Activated T-helper 17 cell treated with anti-CD3 and anti-CD28 coated beads, Interleukin-2, amount 50 U/mL, for 72 hours (primary cell): Measurements from ENCODE around the gene NOTCH1. TPM values are rescaled to one million over a fixed set of nuclear protein-coding genes. Genes with fewer than 3 reads are reported as not detected.
A peak's percentile ranks its signal among the peaks of the same experiment; 100 is the strongest.
"Not testable (repeated sequence)": the region's sequence is repeated elsewhere in the genome, so short reads cannot be mapped to it uniquely, and the experiment has no call there.

Source experiments
- ATAC-seq: fragments of 150-1000 bp; cut with Tn5 transposase; replicated peaks from 2 replicates; pipeline ENCODE4 v1.10.0; 2021; ENCODE audit warnings: mild to moderate bottlenecking, moderate library complexity
- H3K27ac Mint-ChIP-seq: one replicate; pipeline ENCODE4 v1.8.0; 2022; ENCODE audit warnings: mixed read lengths
- H3K27me3 Mint-ChIP-seq: one replicate; pipeline ENCODE4 v1.8.0; 2022; ENCODE audit warnings: mixed read lengths
- H3K36me3 Mint-ChIP-seq: one replicate; pipeline ENCODE4 v1.8.0; 2022; ENCODE audit warnings: low read depth, mild to moderate bottlenecking, mixed read lengths
- H3K4me1 Mint-ChIP-seq: one replicate; pipeline ENCODE4 v1.8.0; 2022; ENCODE audit warnings: mixed read lengths
- H3K4me3 Mint-ChIP-seq: one replicate; pipeline ENCODE4 v1.8.0; 2022; ENCODE audit warnings: mild to moderate bottlenecking, mixed read lengths
- H3K9me3 Mint-ChIP-seq: one replicate; pipeline ENCODE4 v1.8.0; 2022; ENCODE audit warnings: mixed read lengths
- total RNA-seq, 2 donors: library from RNA; stranded (reverse); gene quantifications; one replicate each; pipeline ENCODE4 v1.2.3, GENCODE V29; 2022

NOTCH1 gene
- total RNA-seq, 2 donors from 2014 or later = 63.8 to 65.9 TPM

- ATAC-seq = no peak
- Mint-ChIP-seq H3K9me3 (no peaks in the 10 kb centered on the region), H3K27ac (no peak overlapping the region), H3K4me3 (no peak overlapping the region), H3K27me3 (no peaks in the 10 kb centered on the region), H3K36me3 (no peaks in the 10 kb centered on the region), H3K4me1 (no peaks in the 10 kb centered on the region)
Observed at GRCh38 chr9:136584401-136584932, 38.6 kb upstream of the NOTCH1 start.

- Mint-ChIP-seq H3K27me3 (no peaks in the 10 kb centered on the region), H3K4me3 (no peak overlapping the region), H3K9me3 (no peaks in the 10 kb centered on the region), H3K27ac (no peak overlapping the region), H3K4me1 (no peaks in the 10 kb centered on the region), H3K36me3 (no peaks in the 10 kb centered on the region)
- no peak for ATAC-seq
Observed at GRCh38 chr9:136582977-136583735, 37.3 kb upstream of the NOTCH1 start.

GRCh38 chr9:136581614-136582447 is 36.0 kb upstream of the NOTCH1 start:
- ATAC-seq = peak; percentile 67
- Mint-ChIP-seq H3K4me1 (no peaks in the 10 kb centered on the region), H3K27ac (no peak overlapping the region), H3K4me3 (no peak overlapping the region), H3K9me3 (no peaks in the 10 kb centered on the region), H3K27me3 (no peaks in the 10 kb centered on the region), H3K36me3 (no peaks in the 10 kb centered on the region)

GRCh38 chr9:136579650-136580219 is 33.9 kb upstream of the NOTCH1 start:
- H3K27ac Mint-ChIP-seq, H3K4me1 Mint-ChIP-seq, H3K9me3 Mint-ChIP-seq, H3K4me3 Mint-ChIP-seq, H3K27me3 Mint-ChIP-seq, H3K36me3 Mint-ChIP-seq: not testable (repeated sequence)
- peak; percentile 34 for ATAC-seq

- ATAC-seq = peak; percentile 18
- Mint-ChIP-seq H3K27me3 (no peaks in the 10 kb centered on the region), H3K4me3 (no peak overlapping the region), H3K4me1 (peaks cover 5% of the 10 kb centered on the region), H3K36me3 (no peaks in the 10 kb centered on the region), H3K27ac (no peak overlapping the region), H3K9me3 (no peaks in the 10 kb centered on the region)
Observed at GRCh38 chr9:136578915-136579649, 33.2 kb upstream of the NOTCH1 start.

- Mint-ChIP-seq H3K9me3 (no peaks in the 10 kb centered on the region), H3K4me1 (peaks cover 5% of the 10 kb centered on the region), H3K4me3 (no peak overlapping the region), H3K36me3 (no peaks in the 10 kb centered on the region), H3K27me3 (no peaks in the 10 kb centered on the region), H3K27ac (no peak overlapping the region)
- ATAC-seq = no peak
Observed at GRCh38 chr9:136578626-136578914, 32.7 kb upstream of the NOTCH1 start.

GRCh38 chr9:136577941-136578625 is 32.2 kb upstream of the NOTCH1 start:
- peaks cover 5% of the 10 kb centered on the region for H3K4me1 Mint-ChIP-seq
- no peak overlapping the region for H3K27ac Mint-ChIP-seq
- H3K36me3 Mint-ChIP-seq = no peaks in the 10 kb centered on the region
- no peak overlapping the region for H3K4me3 Mint-ChIP-seq
- H3K27me3 Mint-ChIP-seq = no peaks in the 10 kb centered on the region
- no peaks in the 10 kb centered on the region for H3K9me3 Mint-ChIP-seq
- ATAC-seq = no peak

GRCh38 chr9:136576269-136576626 is 30.4 kb upstream of the NOTCH1 start:
- Mint-ChIP-seq H3K9me3 (no peaks in the 10 kb centered on the region), H3K4me1 (peaks cover 5% of the 10 kb centered on the region), H3K27ac (no peak overlapping the region), H3K4me3 (no peak overlapping the region), H3K36me3 (no peaks in the 10 kb centered on the region), H3K27me3 (no peaks in the 10 kb centered on the region)
- peak; percentile 94 for ATAC-seq

- H3K27me3 Mint-ChIP-seq = no peaks in the 10 kb centered on the region
- H3K4me3 Mint-ChIP-seq = no peak overlapping the region
- no peaks in the 10 kb centered on the region for H3K36me3 Mint-ChIP-seq
- H3K27ac Mint-ChIP-seq = no peak overlapping the region
- no peak for ATAC-seq
- H3K4me1 Mint-ChIP-seq = peaks cover 5% of the 10 kb centered on the region
- H3K9me3 Mint-ChIP-seq = no peaks in the 10 kb centered on the region
Observed at GRCh38 chr9:136575626-136576268, 29.9 kb upstream of the NOTCH1 start.

- H3K27me3 Mint-ChIP-seq, H3K36me3 Mint-ChIP-seq, ATAC-seq, H3K4me3 Mint-ChIP-seq, H3K27ac Mint-ChIP-seq, H3K4me1 Mint-ChIP-seq, H3K9me3 Mint-ChIP-seq: not testable (repeated sequence)
Observed at GRCh38 chr9:136574606-136575005, 28.8 kb upstream of the NOTCH1 start.

GRCh38 chr9:136572828-136573625 is 27.2 kb upstream of the NOTCH1 start:
- peaks cover 12% of the 10 kb centered on the region for H3K4me1 Mint-ChIP-seq
- no peak overlapping the region for H3K4me3 Mint-ChIP-seq
- H3K27ac Mint-ChIP-seq = no peak overlapping the region
- H3K27me3 Mint-ChIP-seq = no peaks in the 10 kb centered on the region
- no peaks in the 10 kb centered on the region for H3K36me3 Mint-ChIP-seq
- H3K9me3 Mint-ChIP-seq = peaks cover 3% of the 10 kb centered on the region
- ATAC-seq = no peak

GRCh38 chr9:136572003-136572827 is 26.4 kb upstream of the NOTCH1 start:
- Mint-ChIP-seq H3K4me1 (peaks cover 12% of the 10 kb centered on the region), H3K4me3 (no peak overlapping the region), H3K27me3 (no peaks in the 10 kb centered on the region), H3K36me3 (no peaks in the 10 kb centered on the region), H3K9me3 (peaks cover 3% of the 10 kb centered on the region), H3K27ac (no peak overlapping the region)
- ATAC-seq = no peak
